HepG2 (cell line): ENCODE results near the gene SYT14. TPM values are rescaled to one million over a fixed set of nuclear protein-coding genes. Genes with fewer than 3 reads are reported as not detected.

Source experiments
- ATAC-seq: fragments of 200-7000 bp; cut with Tn5 transposase; 3 replicates; pipeline ENCODE4 v1.9.1; 2020; ENCODE audit warnings: mild to moderate bottlenecking, moderate library complexity
- BruUV-seq: library from RNA; stranded (reverse); fragments of 400-500 nt; replicated peaks from 2 replicates; lab custom pipeline; 2021; lab: Mats Ljungman, UMichigan
- CTCF ChIA-PET: fragments of 300-600 bp; formaldehyde crosslinking; extraction: SDS; loops from one replicate; lab custom pipeline; 2021; ENCODE audit warnings: low total read pairs, inconsistent platforms, low intra/inter-chr PET ratio; lab: Yijun Ruan, JAX
- POLR2A ChIA-PET: fragments of 350-600 bp; sonication (Branson Sonifier 250); formaldehyde crosslinking; loops from one replicate; lab custom pipeline; 2020; ENCODE audit warnings: antibody characterized with exemption, inconsistent platforms; lab: Yijun Ruan, JAX
- DNase-seq: peaks from one replicate; pipeline ENCODE4 v3.0.0-alpha.2; 2015; ENCODE audit warnings: low spot score
- FAIRE-seq: peaks from 3 replicates; lab custom pipeline; 2011; peaks lifted over from hg19 to GRCh38; lab: Jason Lieb, UNC
- H2AFZ ChIP-seq: one replicate; pipeline ENCODE4 v1.6.1; 2011; ENCODE audit warnings: low read length, inconsistent platforms
- H3K27ac ChIP-seq: fragments of 300-600 bp; 3 replicates; pipeline ENCODE4 v1.8.0; 2011; ENCODE audit warnings: mixed run types, mild to moderate bottlenecking, mixed read lengths, low read length, inconsistent platforms; ENCODE audit not compliant: insufficient read depth; ENCODE audit errors: extremely low read length
- H3K27me3 ChIP-seq, 2 experiments: fragments of 200-600 bp in 1 of 2; 2 replicates in 1 of 2; 3 replicates in 1 of 2; pipeline versions ENCODE4 v1.6.0 to v1.8.0; 2011; ENCODE audit warnings: low read length in 2 of 2, mild to moderate bottlenecking in 2 of 2, moderate library complexity in 2 of 2, inconsistent platforms in 1 of 2; ENCODE audit not compliant: insufficient read depth in 2 of 2, control insufficient read depth in 1 of 2
- H3K36me3 ChIP-seq, 2 experiments: fragments of 200-600 bp in 1 of 2; replicated peaks in 1 of 2; 2 replicates in 1 of 2; 3 replicates in 1 of 2; pipeline versions ENCODE4 v1.5.1 to v1.8.0; 2011; ENCODE audit warnings: low read length in 2 of 2, inconsistent platforms in 1 of 2; ENCODE audit not compliant: insufficient read depth in 2 of 2, control insufficient read depth in 1 of 2
- H3K4me1 ChIP-seq: 2 replicates; pipeline ENCODE4 v1.5.1; 2012; ENCODE audit warnings: low read length, inconsistent platforms; ENCODE audit not compliant: insufficient read depth
- H3K4me2 ChIP-seq: 2 replicates; pipeline ENCODE4 v1.6.0; 2011; ENCODE audit warnings: low read depth, low read length, inconsistent platforms
- H3K4me3 ChIP-seq, 3 experiments: fragments of 200-600 bp in 1 of 3; sonication (generic), shearing (Covaris generic) in 1 of 3; replicated peaks in 1 of 3; 2 replicates each; pipeline ENCODE4 v1.5.1; 2011 to 2016; ENCODE audit warnings: low read length in 3 of 3, inconsistent platforms in 2 of 3, low read depth in 2 of 3, mild to moderate bottlenecking in 2 of 3, control low read depth in 1 of 3, mixed read lengths in 1 of 3; ENCODE audit not compliant: insufficient read depth in 1 of 3
- H3K79me2 ChIP-seq: one replicate; pipeline ENCODE4 v1.6.1; 2011; ENCODE audit warnings: low read length, inconsistent platforms; ENCODE audit not compliant: insufficient read depth
- H3K9ac ChIP-seq: 2 replicates; pipeline ENCODE4 v1.6.0; 2011; ENCODE audit warnings: mild to moderate bottlenecking, low read depth, low read length, inconsistent platforms; ENCODE audit not compliant: insufficient read depth
- H3K9me3 ChIP-seq: 2 replicates; pipeline ENCODE4 v1.5.1; 2012; ENCODE audit warnings: mild to moderate bottlenecking, low read length
- H4K20me1 ChIP-seq: 2 replicates; pipeline ENCODE4 v1.6.0; 2011; ENCODE audit warnings: inconsistent platforms, mild to moderate bottlenecking, low read length, moderate library complexity; ENCODE audit not compliant: insufficient read depth
- AGO1 ChIP-seq: fragments of 200-400 bp; formaldehyde crosslinking; IDR thresholded peaks from 2 replicates; pipeline ENCODE4 v1.6.1; 2017; ENCODE audit warnings: mild to moderate bottlenecking, low read depth, low read length, moderate library complexity; ENCODE audit not compliant: poor library complexity, severe bottlenecking
- ASH2L ChIP-seq: fragments of 300-600, 200-600 bp; sonication (generic); IDR thresholded peaks from 2 replicates; pipeline ENCODE4 v1.7.0; 2017; ENCODE audit warnings: low read depth, mild to moderate bottlenecking, moderate library complexity, mixed read lengths, low read length; ENCODE audit not compliant: insufficient read length
- CCAR2 ChIP-seq: fragments of 200-400 bp; formaldehyde crosslinking; optimal IDR thresholded peaks from 2 replicates; pipeline ENCODE3; 2018; ENCODE audit warnings: low read depth, mild to moderate bottlenecking, low read length, moderate library complexity
- FOXK2 ChIP-seq: fragments of 450-650 bp; IDR thresholded peaks from 2 replicates; pipeline ENCODE4 v1.6.1; 2016
- NFRKB ChIP-seq: fragments of 450-650 bp; IDR thresholded peaks from 2 replicates; pipeline ENCODE4 v1.6.1; 2017
- PAX8 ChIP-seq: sonication (generic); formaldehyde crosslinking; IDR thresholded peaks from 2 replicates; pipeline ENCODE4 v1.8.0; 2022; ENCODE audit warnings: mild to moderate bottlenecking, missing genetic modification reagents, borderline replicate concordance
- REXO4 ChIP-seq: sonication (generic); formaldehyde crosslinking; IDR thresholded peaks from 2 replicates; pipeline ENCODE4 v1.8.0; 2022; ENCODE audit warnings: missing genetic modification reagents, mild to moderate bottlenecking, borderline replicate concordance
- SETDB1 ChIP-seq: sonication (generic); formaldehyde crosslinking; IDR thresholded peaks from 2 replicates; pipeline ENCODE4 v1.5.1; 2020; ENCODE audit warnings: missing genetic modification reagents, mild to moderate bottlenecking, borderline replicate concordance
- THAP11 ChIP-seq: IDR thresholded peaks from 2 replicates; pipeline ENCODE4 v1.6.1; 2016; ENCODE audit warnings: missing biosample characterization, missing genetic modification reagents
- U2AF2 ChIP-seq: fragments of 200-400 bp; formaldehyde crosslinking; IDR thresholded peaks from 2 replicates; pipeline ENCODE4 v1.6.1; 2017; ENCODE audit warnings: low read depth, mild to moderate bottlenecking, low read length
- ZFP90 ChIP-seq: sonication (generic); formaldehyde crosslinking; IDR thresholded peaks from 2 replicates; pipeline ENCODE4 v1.8.0; 2022; ENCODE audit warnings: missing genetic modification reagents, mild to moderate bottlenecking, inconsistent platforms, borderline replicate concordance
- ZNF317 ChIP-seq: sonication (generic); formaldehyde crosslinking; IDR thresholded peaks from 2 replicates; pipeline ENCODE4 v1.5.0; 2020; ENCODE audit warnings: mild to moderate bottlenecking, missing genetic modification reagents
- ZNF329 ChIP-seq: sonication (generic); formaldehyde crosslinking; IDR thresholded peaks from 2 replicates; pipeline ENCODE4 v1.9.0; 2021; ENCODE audit warnings: low read depth, mild to moderate bottlenecking, missing genetic modification reagents
- ZNF619 ChIP-seq: sonication (generic); formaldehyde crosslinking; IDR thresholded peaks from 2 replicates; pipeline ENCODE4 v1.4.0; 2020; ENCODE audit warnings: mild to moderate bottlenecking, missing genetic modification reagents
- ZNF646 ChIP-seq: sonication (generic); formaldehyde crosslinking; IDR thresholded peaks from 2 replicates; pipeline ENCODE4 v1.9.0; 2021; ENCODE audit warnings: mild to moderate bottlenecking, missing genetic modification reagents
- ZSCAN9 ChIP-seq: IDR thresholded peaks from 2 replicates; pipeline ENCODE4 v1.6.1; 2016; ENCODE audit warnings: borderline replicate concordance
- whole genome bisulfite sequencing: methylation state at CpG from one replicate; pipeline ENCODE4 v1.1.6; 2017; ENCODE audit warnings: low lambda C conversion rate; 5-methylcytosine and 5-hydroxymethylcytosine counted together
- in situ Hi-C: cut with HindIII; loops from 2 replicates; pipeline ENCODE4 v1.10.0; 2017; ENCODE audit warnings: low pct_unique_long_range_greater_than_20kb; ENCODE audit not compliant: extremely low pct_ligation_motif_present
- intact Hi-C: fragments of 100-400 bp; cut with micrococcal nuclease; formaldehyde crosslinking; loops from one replicate; pipeline ENCODE4 v1.10.0; 2022; ENCODE audit not compliant: unreplicated experiment
- polyA plus RNA-seq, 8 experiments: library from polyadenylated mRNA; depleted of rRNA in 3 of 8; stranded (reverse) in 7 of 8; unstranded in 1 of 8; fragments of >200 nt; fragmentation: Illumina TruSeq in 4 of 8; extraction: Trizol in 4 of 8; gene quantifications; 2 replicates each; pipeline versions ENCODE4 v1.2.1 to v1.2.3, GENCODE V29; 2011 to 2016; ENCODE audit warnings: low read depth in 4 of 8, missing spikeins in 1 of 8, mixed read lengths in 1 of 8; ENCODE audit not compliant: insufficient read depth in 1 of 8
- total RNA-seq, 5 experiments: library from RNA; depleted of rRNA; stranded (reverse); fragments of >200 nt; fragmentation: Illumina TruSeq; extraction: Trizol; gene quantifications; 2 replicates each; pipeline ENCODE4 v1.2.3, GENCODE V29; 2016; ENCODE audit warnings: low read depth in 1 of 5
- TF ChIP-seq, protein P1 (sequence below): IDR thresholded peaks from 2 replicates; pipeline ENCODE4 v1.6.1; 2016; ENCODE audit warnings: low read depth, control low read depth
- TF ChIP-seq, protein P2 (sequence below): sonication (generic); formaldehyde crosslinking; IDR thresholded peaks from 2 replicates; pipeline ENCODE4 v1.5.0; 2020; ENCODE audit warnings: missing genetic modification reagents

SYT14 gene
- total and polyA plus RNA-seq, 2 of the 13 experiments (the other 11 are each of a cell fraction or from before 2014, with no cell fraction given) = not detected

GRCh38 chr1:209899948-209900347 is 38.1 kb upstream of the SYT14 start:
- Histone ChIP-seq H3K9ac (no peak overlapping the region), H2AFZ (no peak overlapping the region), H3K4me1 (no peaks in the 10 kb centered on the region), H4K20me1 (no peaks in the 10 kb centered on the region), H3K4me3 (no peak overlapping the region), H3K4me2 (no peak overlapping the region), H3K27me3 (no peaks in the 10 kb centered on the region), H3K27ac (no peak overlapping the region), H3K9me3 (no peaks in the 10 kb centered on the region), H3K79me2 (no peaks in the 10 kb centered on the region), H3K36me3 (no peaks in the 10 kb centered on the region)
- ATAC-seq = peak; percentile 71
- peak; percentile 20 for DNase-seq
- no peak for FAIRE-seq
- CTCF ChIA-PET = no interaction called here
- POLR2A ChIA-PET = no interaction called here
- 9% methylated on average over 3 of the region's 3 CpGs for WGBS
- intact Hi-C loops (no loop called here), in situ Hi-C loops (no loop called here)
- BruUV-seq = no TSS peak
- TF ChIP-seq SETDB1 (CRISPR knock-in tag) (no peak), REXO4 (no peak), THAP11 (CRISPR knock-in tag) (no peak), ZSCAN9 (CRISPR knock-in tag) (no peak), PAX8 (CRISPR knock-in tag) (no peak), ZNF646 (CRISPR knock-in tag) (no peak), U2AF2 (no peak), ZFP90 (CRISPR knock-in tag) (no peak), CCAR2 (no peak), AGO1 (no peak), FOXK2 (no peak), NFRKB (no peak), ZNF317 (CRISPR knock-in tag) (no peak), ASH2L (no peak), ZNF619 (CRISPR knock-in tag) (no peak), ZNF329 (CRISPR knock-in tag) (no peak)
- TF ChIP-seq, protein P1, sequence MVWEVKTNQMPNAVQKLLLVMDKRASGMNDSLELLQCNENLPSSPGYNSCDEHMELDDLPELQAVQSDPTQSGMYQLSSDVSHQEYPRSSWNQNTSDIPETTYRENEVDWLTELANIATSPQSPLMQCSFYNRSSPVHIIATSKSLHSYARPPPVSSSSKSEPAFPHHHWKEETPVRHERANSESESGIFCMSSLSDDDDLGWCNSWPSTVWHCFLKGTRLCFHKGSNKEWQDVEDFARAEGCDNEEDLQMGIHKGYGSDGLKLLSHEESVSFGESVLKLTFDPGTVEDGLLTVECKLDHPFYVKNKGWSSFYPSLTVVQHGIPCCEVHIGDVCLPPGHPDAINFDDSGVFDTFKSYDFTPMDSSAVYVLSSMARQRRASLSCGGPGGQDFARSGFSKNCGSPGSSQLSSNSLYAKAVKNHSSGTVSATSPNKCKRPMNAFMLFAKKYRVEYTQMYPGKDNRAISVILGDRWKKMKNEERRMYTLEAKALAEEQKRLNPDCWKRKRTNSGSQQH = no peak
- TF ChIP-seq, protein P2, sequence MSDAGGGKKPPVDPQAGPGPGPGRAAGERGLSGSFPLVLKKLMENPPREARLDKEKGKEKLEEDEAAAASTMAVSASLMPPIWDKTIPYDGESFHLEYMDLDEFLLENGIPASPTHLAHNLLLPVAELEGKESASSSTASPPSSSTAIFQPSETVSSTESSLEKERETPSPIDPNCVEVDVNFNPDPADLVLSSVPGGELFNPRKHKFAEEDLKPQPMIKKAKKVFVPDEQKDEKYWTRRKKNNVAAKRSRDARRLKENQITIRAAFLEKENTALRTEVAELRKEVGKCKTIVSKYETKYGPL (CRISPR knock-in tag) = no peak
